IMR-90 (cell line): Measurements from ENCODE around the gene IARS2. TPM values are rescaled to one million over a fixed set of nuclear protein-coding genes. Genes with fewer than 3 reads are reported as not detected.

Experiments
- ATAC-seq: fragments of 200-7000 bp; cut with Tn5 transposase; 2 replicates; pipeline ENCODE4 v1.9.1; 2020; ENCODE audit warnings: low read depth, mild to moderate bottlenecking, moderate library complexity
- BruUV-seq: library from RNA; stranded (reverse); fragments of 400-500 nt; replicated peaks from 2 replicates; lab custom pipeline; 2021; lab: Mats Ljungman, UMichigan
- CTCF ChIA-PET: fragments of 300-600 bp; formaldehyde crosslinking; extraction: SDS; loops from one replicate; lab custom pipeline; 2021; ENCODE audit warnings: antibody characterized with exemption; lab: Yijun Ruan, JAX
- POLR2A ChIA-PET: fragments of 300-600 bp; sonication (Branson Sonifier 250); formaldehyde crosslinking; loops from one replicate; lab custom pipeline; 2022; ENCODE audit warnings: antibody characterized with exemption; ENCODE audit not compliant: unreplicated experiment; lab: Charles Lee
- DNase-seq: peaks from one replicate; pipeline ENCODE4 v3.0.0; 2013
- H2AFZ ChIP-seq: replicated peaks from 2 replicates; pipeline ENCODE3; 2013; ENCODE audit warnings: low read length, mild to moderate bottlenecking; ENCODE audit not compliant: poor library complexity
- H2AK5ac ChIP-seq: 2 replicates; pipeline ENCODE4 v1.6.1; 2013; ENCODE audit warnings: low read depth, low read length, inconsistent platforms
- H2AK9ac ChIP-seq: replicated peaks from 2 replicates; pipeline ENCODE3; 2013; ENCODE audit warnings: mild to moderate bottlenecking, low read depth, low read length, moderate library complexity; ENCODE audit not compliant: poor library complexity
- H2BK120ac ChIP-seq: 2 replicates; pipeline ENCODE4 v1.6.1; 2013; ENCODE audit warnings: low read depth, low read length, inconsistent platforms
- H2BK15ac ChIP-seq: 3 replicates; pipeline ENCODE4 v1.6.1; 2013; ENCODE audit warnings: low read depth, low read length, inconsistent platforms
- H2BK20ac ChIP-seq: 2 replicates; pipeline ENCODE4 v1.6.1; 2013; ENCODE audit warnings: low read depth, mild to moderate bottlenecking, inconsistent platforms, low read length, moderate library complexity
- H2BK5ac ChIP-seq: 2 replicates; pipeline ENCODE4 v1.6.1; 2013; ENCODE audit warnings: mild to moderate bottlenecking, low read depth, low read length, inconsistent platforms; ENCODE audit not compliant: poor library complexity, severe bottlenecking
- H3K14ac ChIP-seq: replicated peaks from 2 replicates; pipeline ENCODE4 v1.6.1; 2013; ENCODE audit warnings: low read depth, low read length, inconsistent platforms
- H3K18ac ChIP-seq: 2 replicates; pipeline ENCODE4 v1.6.1; 2013; ENCODE audit warnings: low read depth, low read length, control low read depth
- H3K23ac ChIP-seq: 2 replicates; pipeline ENCODE4 v1.6.1; 2013; ENCODE audit warnings: low read depth, low read length, inconsistent platforms
- H3K27ac ChIP-seq: 2 replicates; pipeline ENCODE4 v1.5.1; 2013; ENCODE audit warnings: mild to moderate bottlenecking, control low read depth, low read length; ENCODE audit not compliant: insufficient read depth
- H3K27me3 ChIP-seq: 2 replicates; pipeline ENCODE4 v1.6.1; 2013; ENCODE audit warnings: low read length; ENCODE audit not compliant: control insufficient read depth, insufficient read depth
- H3K36me3 ChIP-seq: 2 replicates; pipeline ENCODE4 v1.6.1; 2013; ENCODE audit warnings: low read length, mixed read lengths; ENCODE audit not compliant: control insufficient read depth, insufficient read depth
- H3K4ac ChIP-seq: 2 replicates; pipeline ENCODE4 v1.6.1; 2013; ENCODE audit warnings: low read depth, low read length, inconsistent platforms
- H3K4me1 ChIP-seq: 2 replicates; pipeline ENCODE4 v1.6.1; 2013; ENCODE audit warnings: low read length, mixed read lengths; ENCODE audit not compliant: control insufficient read depth, insufficient read depth
- H3K4me2 ChIP-seq: 2 replicates; pipeline ENCODE4 v1.6.1; 2013; ENCODE audit warnings: low read depth, mild to moderate bottlenecking, control low read depth, low read length, moderate library complexity
- H3K4me3 ChIP-seq: 2 replicates; pipeline ENCODE4 v1.5.1; 2013; ENCODE audit warnings: low read depth, mild to moderate bottlenecking, control low read depth, low read length, moderate library complexity; ENCODE audit not compliant: insufficient read depth
- H3K56ac ChIP-seq: 2 replicates; pipeline ENCODE4 v1.6.1; 2013; ENCODE audit warnings: low read length, inconsistent platforms; ENCODE audit not compliant: insufficient read depth; ENCODE audit errors: extremely low read depth
- H3K79me1 ChIP-seq, 2 experiments: 2 replicates each; pipeline ENCODE4 v1.6.1; 2013; ENCODE audit warnings: low read length in 2 of 2, inconsistent platforms in 1 of 2, low read depth in 1 of 2
- H3K9ac ChIP-seq: 2 replicates; pipeline ENCODE4 v1.6.1; 2013; ENCODE audit warnings: low read depth, low read length, control low read depth
- H3K9me1 ChIP-seq: 2 replicates; pipeline ENCODE4 v1.6.1; 2013; ENCODE audit warnings: low read length, inconsistent platforms; ENCODE audit not compliant: insufficient read depth
- H3K9me3 ChIP-seq: 2 replicates; pipeline ENCODE4 v1.6.1; 2013; ENCODE audit warnings: low read length; ENCODE audit not compliant: control insufficient read depth, insufficient read depth
- H4K20me1 ChIP-seq: 2 replicates; pipeline ENCODE4 v1.6.1; 2013; ENCODE audit warnings: low read length, inconsistent platforms; ENCODE audit not compliant: insufficient read depth
- H4K5ac ChIP-seq: 2 replicates; pipeline ENCODE4 v1.6.1; 2013; ENCODE audit warnings: mild to moderate bottlenecking, low read depth, low read length, control low read depth
- H4K8ac ChIP-seq, 2 experiments: 2 replicates each; pipeline ENCODE4 v1.6.1; 2013; ENCODE audit warnings: low read depth in 2 of 2, low read length in 2 of 2, control low read depth in 1 of 2, inconsistent platforms in 1 of 2
- H4K91ac ChIP-seq: 2 replicates; pipeline ENCODE4 v1.6.1; 2013; ENCODE audit warnings: low read depth, low read length, inconsistent platforms; ENCODE audit not compliant: insufficient read depth
- RCOR1 ChIP-seq: IDR thresholded peaks from 2 replicates; pipeline ENCODE4 v1.6.1; 2012; ENCODE audit warnings: mild to moderate bottlenecking, low read length, improper control_type of control experiment; ENCODE audit not compliant: insufficient replicate concordance
- RFX5 ChIP-seq: IDR thresholded peaks from 2 replicates; pipeline ENCODE4 v1.8.0; 2012; ENCODE audit warnings: low read depth, mild to moderate bottlenecking, low read length, moderate library complexity
- WGBS, 2 experiments: methylation state at CpG; one replicate each; pipeline versions ENCODE4 v1.1.5 to v1.1.7; 2013; ENCODE audit warnings: missing lambda C conversion rate in 2 of 2; ENCODE audit not compliant: insufficient read length in 1 of 2; ENCODE audit errors: extremely low coverage in 2 of 2; 5-methylcytosine and 5-hydroxymethylcytosine counted together
- dilution Hi-C: fragments of 300-500 bp; cut with HindIII; formaldehyde crosslinking; loops from one replicate; pipeline ENCODE4 v1.14.3; 2018; ENCODE audit warnings: low sequenced_read_pairs; ENCODE audit not compliant: unreplicated experiment
- in situ Hi-C: fragments of 300-500 bp; cut with MboI; formaldehyde crosslinking; loops from 3 replicates; pipeline ENCODE4 v1.14.3; 2019; ENCODE audit warnings: low sequenced_read_pairs, inconsistent platforms, mixed read lengths
- intact Hi-C: fragments of 100-400 bp; cut with micrococcal nuclease; formaldehyde crosslinking; loops from 2 replicates; pipeline ENCODE4 v1.10.0; 2022
- polyA plus RNA-seq, 3 experiments: library from polyadenylated mRNA; depleted of rRNA; stranded (reverse); fragments of >200 nt; gene quantifications; 2 replicates each; pipeline ENCODE4 v1.2.3, GENCODE V29; 2012; ENCODE audit warnings: low replicate concordance in 1 of 3
- total RNA-seq: library from RNA; depleted of rRNA; stranded (reverse); fragments of >200 nt; gene quantifications from 2 replicates; pipeline ENCODE4 v1.2.3, GENCODE V29; 2012
- TF ChIP-seq, protein P1 (sequence below): conservative IDR thresholded peaks from 2 replicates; pipeline ENCODE4 v1.5.1; 2012; ENCODE audit warnings: mild to moderate bottlenecking, low read depth, low read length, improper control_type of control experiment

IARS2 gene
- total and polyA plus RNA-seq, 2 of the 4 experiments (the other 2 are of a cell fraction) = 34.8 to 77.4 TPM

DNA sequence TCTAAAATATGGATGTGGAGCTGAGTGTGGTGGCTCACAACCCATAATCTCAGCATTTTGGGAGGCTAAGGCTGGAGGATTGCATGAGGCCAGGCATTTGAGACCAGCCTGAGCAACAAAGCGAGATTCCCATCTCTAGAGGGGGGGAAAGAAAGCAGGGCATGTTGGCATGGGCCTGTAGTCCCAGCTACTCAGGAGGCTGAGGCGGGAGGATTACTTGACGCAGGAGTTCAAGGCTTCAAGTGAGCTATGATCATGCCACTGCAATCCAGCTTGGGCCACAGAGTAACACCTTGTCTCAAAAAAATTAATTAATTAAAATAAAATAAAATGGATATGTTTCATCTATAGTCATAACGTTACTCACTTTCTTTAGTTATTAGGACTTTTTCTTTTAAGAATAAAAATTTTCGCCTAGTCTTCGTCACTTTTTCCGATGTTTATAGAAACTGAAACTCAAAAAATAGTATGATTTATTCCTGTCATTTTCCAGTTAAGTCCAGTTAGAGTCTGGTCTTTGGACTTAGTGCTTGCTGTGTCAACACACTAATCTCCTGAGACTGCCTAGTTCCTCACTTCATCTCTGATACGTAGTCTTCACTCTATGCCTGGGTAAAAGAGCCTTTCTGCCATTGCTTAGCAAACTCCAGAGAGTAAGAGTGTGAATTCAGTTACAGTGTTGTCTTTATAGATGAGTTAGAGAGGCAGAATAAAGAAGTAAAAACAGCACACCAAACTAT is 28.0 kb downstream of the IARS2 start:
- H2BK20ac ChIP-seq = no peak overlapping the region
- intact Hi-C loops = loop anchor here (5.0 kb wide), 1 partner anchor 130 kb away; no protein-coding TSS in a partner anchor
- no peak overlapping the region for H2AFZ ChIP-seq
- H2AK9ac ChIP-seq = no peak overlapping the region
- 100% methylated on average over 1 of the region's 8 CpGs; no CpG with 5 or more reads in 1 of the 2 experiments for WGBS, 2 experiments
- H3K27me3 ChIP-seq = no peaks in the 10 kb centered on the region
- no peak overlapping the region for H3K4me3 ChIP-seq
- H3K4ac ChIP-seq = no peak overlapping the region
- H3K79me1 ChIP-seq = peaks cover 3 to 7% of the 10 kb centered on the region in 2 experiments; a peak in 1 of 4 replicates
- no peak overlapping the region for H3K27ac ChIP-seq
- H2BK15ac ChIP-seq = no peak overlapping the region
- dilution Hi-C loops = no loop called here
- no peak for DNase-seq
- H4K20me1 ChIP-seq = no peaks in the 10 kb centered on the region
- no peak overlapping the region for H2BK5ac ChIP-seq
- peaks cover 2% of the 10 kb centered on the region; the same call in 1 of the 2 replicates for H3K4me1 ChIP-seq
- no peak overlapping the region for H3K4me2 ChIP-seq
- H2BK120ac ChIP-seq = no peak overlapping the region
- no peak overlapping the region for H3K56ac ChIP-seq
- ATAC-seq = no peak
- H3K36me3 ChIP-seq = peaks cover 9% of the 10 kb centered on the region
- no peak overlapping the region for H3K9ac ChIP-seq
- POLR2A ChIA-PET = no interaction called here
- H4K91ac ChIP-seq = no peak overlapping the region
- TF ChIP-seq, protein P1, sequence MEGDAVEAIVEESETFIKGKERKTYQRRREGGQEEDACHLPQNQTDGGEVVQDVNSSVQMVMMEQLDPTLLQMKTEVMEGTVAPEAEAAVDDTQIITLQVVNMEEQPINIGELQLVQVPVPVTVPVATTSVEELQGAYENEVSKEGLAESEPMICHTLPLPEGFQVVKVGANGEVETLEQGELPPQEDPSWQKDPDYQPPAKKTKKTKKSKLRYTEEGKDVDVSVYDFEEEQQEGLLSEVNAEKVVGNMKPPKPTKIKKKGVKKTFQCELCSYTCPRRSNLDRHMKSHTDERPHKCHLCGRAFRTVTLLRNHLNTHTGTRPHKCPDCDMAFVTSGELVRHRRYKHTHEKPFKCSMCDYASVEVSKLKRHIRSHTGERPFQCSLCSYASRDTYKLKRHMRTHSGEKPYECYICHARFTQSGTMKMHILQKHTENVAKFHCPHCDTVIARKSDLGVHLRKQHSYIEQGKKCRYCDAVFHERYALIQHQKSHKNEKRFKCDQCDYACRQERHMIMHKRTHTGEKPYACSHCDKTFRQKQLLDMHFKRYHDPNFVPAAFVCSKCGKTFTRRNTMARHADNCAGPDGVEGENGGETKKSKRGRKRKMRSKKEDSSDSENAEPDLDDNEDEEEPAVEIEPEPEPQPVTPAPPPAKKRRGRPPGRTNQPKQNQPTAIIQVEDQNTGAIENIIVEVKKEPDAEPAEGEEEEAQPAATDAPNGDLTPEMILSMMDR = no peak
- TF ChIP-seq RCOR1 = no peak
- no peak for TF ChIP-seq RFX5
- no peak overlapping the region for H4K8ac ChIP-seq
- H3K9me1 ChIP-seq = 0 out of 2 replicates have a peak, but pooled peaks cover 3% of the 10 kb centered on the region
- H4K5ac ChIP-seq = no peak overlapping the region
- H3K23ac ChIP-seq = no peak overlapping the region
- H3K14ac ChIP-seq = no peak overlapping the region
- H2AK5ac ChIP-seq = no peak overlapping the region
- in situ Hi-C loops = no loop called here
- H3K9me3 ChIP-seq = no peaks in the 10 kb centered on the region
- no TSS peak for BruUV-seq
- CTCF ChIA-PET = no interaction called here
- no peak overlapping the region for H3K18ac ChIP-seq
